KOPT-K1 (cell line): ENCODE data around the gene IL33.

ENCODE experiments used
- H3K27ac ChIP-seq: fragments of 200-600 bp; sonication (generic); 2 replicates; pipeline ENCODE4 v1.5.1; 2016; ENCODE audit warnings: antibody characterized with exemption, mild to moderate bottlenecking, low read depth, low read length; ENCODE audit not compliant: poor library complexity, severe bottlenecking
- H3K36me3 ChIP-seq: fragments of 200-600 bp; sonication (generic); 2 replicates; pipeline ENCODE4 v1.5.1; 2017; ENCODE audit warnings: antibody characterized with exemption, mild to moderate bottlenecking, low read length, moderate library complexity; ENCODE audit not compliant: insufficient read depth
- H3K9me3 ChIP-seq: fragments of 200-600 bp; sonication (generic); 2 replicates; pipeline ENCODE4 v1.5.1; 2017; ENCODE audit warnings: antibody characterized with exemption, low read length, mild to moderate bottlenecking; ENCODE audit not compliant: insufficient read depth, poor library complexity, severe bottlenecking

Gene IL33

DNA sequence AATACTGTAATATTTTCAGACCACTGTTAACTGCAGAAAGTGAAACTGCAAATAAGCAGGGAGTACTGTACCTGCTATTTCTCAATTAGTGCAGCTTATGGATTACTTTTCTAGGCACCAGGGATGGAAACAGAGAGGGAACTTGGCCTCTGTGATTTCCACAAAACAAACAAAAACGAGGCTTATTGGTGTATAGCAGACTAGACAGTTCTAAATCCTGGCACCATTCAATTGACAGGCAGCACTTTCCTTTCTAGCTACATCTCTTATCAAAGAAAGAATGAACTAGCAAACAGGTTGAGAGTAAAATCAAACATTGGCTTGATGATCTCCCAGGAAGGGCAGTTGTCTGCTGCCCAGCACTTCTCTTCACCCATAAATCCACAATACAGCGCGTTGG lies 16.0 kb upstream of the IL33 start:
- Histone ChIP-seq H3K27ac (no peak overlapping the region), H3K9me3 (no peaks in the 10 kb centered on the region), H3K36me3 (no peaks in the 10 kb centered on the region)

GRCh38 chr9:6200761-6201160 lies 14.8 kb upstream of the IL33 start:
- no peaks in the 10 kb centered on the region for H3K36me3 ChIP-seq
- no peaks in the 10 kb centered on the region for H3K9me3 ChIP-seq
- H3K27ac ChIP-seq: no peak overlapping the region

- H3K9me3 ChIP-seq: peaks cover 22% of the 10 kb centered on the region
- H3K36me3 ChIP-seq: no peaks in the 10 kb centered on the region
- no peak overlapping the region for H3K27ac ChIP-seq
These were observed 5.6 kb upstream of the IL33 start for GRCh38 chr9:6209966-6210365.

DNA sequence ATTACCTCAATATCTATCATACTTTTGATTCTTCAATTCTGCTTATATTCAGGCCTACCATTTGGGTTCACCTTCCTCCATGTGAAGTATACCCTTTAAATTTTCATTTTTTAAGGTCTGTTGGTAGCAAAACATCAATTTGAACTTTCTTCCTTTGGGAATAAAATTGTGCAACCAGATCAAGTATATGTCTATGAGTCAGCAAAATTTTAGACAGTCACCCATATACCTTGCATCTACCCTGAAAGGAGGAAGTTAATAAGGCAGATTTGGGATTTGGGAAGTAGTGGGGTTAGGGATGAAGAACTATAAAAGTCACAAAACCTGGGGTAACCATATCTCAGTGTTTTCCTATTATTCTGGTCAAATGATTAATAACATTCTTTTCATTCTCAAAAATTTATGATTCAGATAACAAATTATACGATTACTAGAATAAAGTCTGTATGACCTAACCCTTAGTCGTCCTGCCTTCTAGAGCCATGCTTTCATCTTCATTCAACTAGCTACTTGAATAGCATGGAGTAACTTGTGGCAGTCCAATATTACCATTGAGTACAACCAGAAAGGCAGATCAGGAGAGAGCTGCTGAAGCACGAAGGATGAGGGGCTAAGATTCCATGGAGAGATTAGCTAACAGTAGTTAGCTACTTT lies 2.8 kb upstream of the IL33 start:
- H3K27ac ChIP-seq: no peak overlapping the region
- no peaks in the 10 kb centered on the region for H3K36me3 ChIP-seq
- peaks cover 22% of the 10 kb centered on the region for H3K9me3 ChIP-seq

DNA sequence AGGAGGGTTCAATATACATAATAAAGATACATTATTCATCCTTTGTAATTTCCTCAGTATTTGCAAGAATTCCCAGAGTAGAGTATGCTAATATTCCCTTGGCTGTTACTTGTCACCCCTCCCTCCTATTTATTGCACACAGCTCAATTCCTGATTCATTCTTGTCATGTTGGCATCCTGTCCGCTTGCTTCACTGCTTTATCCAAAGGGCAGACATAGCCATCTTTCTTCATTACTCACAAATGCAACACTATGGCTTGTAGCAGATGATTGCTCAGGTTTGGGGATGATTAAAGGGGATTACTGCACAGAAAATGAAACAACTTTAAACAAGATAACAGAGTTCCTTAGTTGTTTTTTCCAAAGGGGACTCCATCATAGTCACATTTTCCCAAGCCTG lies 1.2 kb upstream of the IL33 start:
- Histone ChIP-seq H3K36me3 (no peaks in the 10 kb centered on the region), H3K27ac (no peak overlapping the region), H3K9me3 (peaks cover 13% of the 10 kb centered on the region)

DNA sequence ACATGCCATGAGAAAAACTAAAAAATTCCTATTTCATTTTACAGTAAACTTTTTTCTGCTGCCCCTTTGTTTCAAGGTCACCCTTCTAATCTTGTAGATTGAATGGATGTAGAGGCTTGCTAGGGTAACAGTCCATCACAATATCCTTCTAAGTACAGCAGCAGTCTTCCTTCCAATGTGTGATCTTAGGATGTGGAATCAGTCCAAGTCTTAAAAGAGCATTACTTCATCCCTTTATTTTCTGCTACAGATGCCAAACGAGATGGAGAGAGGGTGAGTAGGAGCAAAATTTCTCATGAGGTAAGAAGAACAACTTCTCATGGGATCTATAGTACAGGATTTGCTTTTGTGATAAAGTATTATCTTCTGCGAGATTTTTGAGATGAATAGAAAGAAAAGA lies 704 bp upstream of the IL33 start:
- H3K36me3 ChIP-seq: no peaks in the 10 kb centered on the region
- no peak overlapping the region for H3K27ac ChIP-seq
- peaks cover 10% of the 10 kb centered on the region for H3K9me3 ChIP-seq

- Histone ChIP-seq H3K9me3 (no peaks in the 10 kb centered on the region), H3K27ac (no peak overlapping the region), H3K36me3 (no peaks in the 10 kb centered on the region)
These were observed 395 bp downstream of the IL33 start for GRCh38 chr9:6216002-6216401.

GRCh38 chr9:6216951-6217350 lies 1.3 kb downstream of the IL33 start:
- no peaks in the 10 kb centered on the region for H3K36me3 ChIP-seq
- H3K27ac ChIP-seq: no peak overlapping the region
- no peaks in the 10 kb centered on the region for H3K9me3 ChIP-seq

GRCh38 chr9:6218099-6218502 lies 2.5 kb downstream of the IL33 start:
- Histone ChIP-seq H3K9me3 (no peaks in the 10 kb centered on the region), H3K27ac (no peak overlapping the region), H3K36me3 (no peaks in the 10 kb centered on the region)

GRCh38 chr9:6219040-6219439 lies 3.4 kb downstream of the IL33 start:
- Histone ChIP-seq H3K9me3 (no peaks in the 10 kb centered on the region), H3K27ac (no peak overlapping the region), H3K36me3 (no peaks in the 10 kb centered on the region)

DNA sequence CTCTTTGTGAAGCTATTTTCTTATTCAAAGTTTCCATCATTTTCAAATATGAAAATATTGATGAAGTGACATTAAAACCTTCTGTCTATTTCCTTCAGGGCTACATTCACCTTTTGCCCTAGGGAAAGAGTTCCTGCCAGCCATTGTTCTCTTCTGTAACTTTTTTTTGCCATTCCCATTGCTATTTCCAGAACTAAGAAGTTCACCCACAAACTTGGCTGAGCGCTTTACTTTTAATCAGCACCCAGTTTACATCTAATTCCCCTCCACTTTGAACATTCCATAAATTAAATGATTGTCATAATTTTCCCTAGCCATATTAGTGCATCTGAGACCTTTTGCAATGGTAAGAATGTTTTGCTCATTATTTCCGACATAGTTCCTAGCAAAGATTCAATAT lies 4.4 kb downstream of the IL33 start:
- Histone ChIP-seq H3K36me3 (no peaks in the 10 kb centered on the region), H3K9me3 (no peaks in the 10 kb centered on the region), H3K27ac (no peak overlapping the region)

DNA sequence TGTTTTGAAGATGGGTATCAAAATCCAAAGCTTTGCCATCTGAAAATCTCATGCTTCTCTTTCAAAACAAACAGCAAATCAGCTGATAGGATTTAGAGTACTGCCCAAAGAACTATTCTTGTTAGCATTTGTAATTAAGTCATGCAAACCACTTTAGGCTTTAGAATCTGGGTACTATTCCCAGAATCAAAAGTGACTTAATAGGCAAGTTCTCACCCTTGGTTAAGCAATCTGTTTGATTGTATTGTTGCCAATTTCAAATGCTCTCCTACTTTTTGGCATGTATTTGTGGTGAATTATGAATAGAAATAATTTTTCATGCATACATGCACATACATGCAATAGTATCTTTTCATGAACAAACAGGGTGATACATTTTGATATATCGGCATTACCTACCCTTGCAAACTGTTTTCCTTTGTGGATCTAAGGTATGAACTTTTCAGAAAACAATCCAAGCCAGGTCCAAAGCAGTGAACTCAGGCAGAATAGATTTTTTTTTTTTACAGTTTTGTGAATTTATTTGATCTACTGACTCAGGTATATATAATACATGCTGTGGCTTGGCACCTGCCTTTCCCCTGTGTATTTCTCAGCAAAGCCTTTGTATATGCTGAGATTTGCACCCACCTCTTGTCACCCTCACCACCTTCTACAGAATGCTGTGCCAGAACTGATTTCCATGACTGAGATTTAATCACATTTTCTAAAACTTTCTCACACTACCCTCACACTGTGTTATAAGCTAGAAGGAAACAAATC lies 9.0 kb downstream of the IL33 start:
- Histone ChIP-seq H3K9me3 (no peaks in the 10 kb centered on the region), H3K36me3 (no peaks in the 10 kb centered on the region), H3K27ac (no peak overlapping the region)

GRCh38 chr9:6226696-6227095 lies 11.1 kb downstream of the IL33 start:
- H3K36me3 ChIP-seq: no peaks in the 10 kb centered on the region
- no peaks in the 10 kb centered on the region for H3K9me3 ChIP-seq
- H3K27ac ChIP-seq: no peak overlapping the region

DNA sequence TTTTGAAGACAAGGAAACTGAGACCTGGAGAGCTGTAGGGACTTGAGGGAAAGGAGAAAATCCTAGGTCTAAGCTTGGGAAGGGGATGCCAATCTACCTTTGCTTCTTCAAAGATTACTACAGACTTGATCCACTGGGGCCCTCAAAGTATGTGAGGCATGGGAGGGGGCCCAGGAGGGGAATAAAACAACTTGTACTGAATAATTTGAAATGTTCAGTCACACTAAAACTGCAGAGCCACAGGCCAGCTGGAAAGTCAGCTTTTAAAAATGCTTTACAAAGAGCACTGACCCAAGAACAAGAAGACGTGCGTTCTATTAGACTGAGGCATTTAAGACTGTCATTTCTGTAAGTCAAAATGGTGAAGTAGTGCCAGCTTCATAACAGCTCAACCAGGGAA lies 13.6 kb downstream of the IL33 start:
- no peaks in the 10 kb centered on the region for H3K9me3 ChIP-seq
- H3K27ac ChIP-seq: no peak overlapping the region
- no peaks in the 10 kb centered on the region for H3K36me3 ChIP-seq

- no peaks in the 10 kb centered on the region for H3K36me3 ChIP-seq
- H3K9me3 ChIP-seq: no peaks in the 10 kb centered on the region
- H3K27ac ChIP-seq: no peak overlapping the region
These were observed 14.0 kb downstream of the IL33 start for GRCh38 chr9:6229619-6230018.
